T-cell (primary cell): Measurements from ENCODE around the gene S100P. TPM values are rescaled to one million over a fixed set of nuclear protein-coding genes. Genes with fewer than 3 reads are reported as not detected.

Experiments
- ATAC-seq, 4 experiments: fragments of 200-7000 bp in 3 of 4; fragments of 150-1000 bp in 1 of 4; cut with Tn5 transposase; replicated peaks in 1 of 4; 1 replicate in 3 of 4; 2 replicates in 1 of 4; pipeline ENCODE4 v1.10.0; 2021; ENCODE audit warnings: moderate library complexity in 3 of 4, mild to moderate bottlenecking in 2 of 4, moderate number of reproducible peaks in 1 of 4
- CTCF ChIA-PET, 2 donors: fragments of 300-600 bp; sonication (Branson Sonifier 250); formaldehyde crosslinking; loops; one replicate each; lab custom pipeline; 2022; ENCODE audit warnings: antibody characterized with exemption in 2 of 2; lab: Charles Lee
- POLR2A ChIA-PET, 2 donors: fragments of 300-600 bp; sonication (Branson Sonifier 250); formaldehyde crosslinking; loops; one replicate each; lab custom pipeline; 2022; ENCODE audit warnings: antibody characterized with exemption in 2 of 2; lab: Charles Lee
- DNase-seq, 35 experiments: peaks; one replicate each; pipeline versions ENCODE4 v3.0.0 to v3.0.0-alpha.2; 2013 to 2023
- H3K27ac ChIP-seq: one replicate; pipeline ENCODE4 v1.5.1; 2013; ENCODE audit warnings: low read length
- H3K27me3 ChIP-seq, 2 experiments: replicated peaks in 1 of 2; 1 replicate in 1 of 2; 2 replicates in 1 of 2; pipeline versions ENCODE4 v1.6.1 to v1.7.0; 2013; ENCODE audit warnings: low read length in 1 of 2, mixed read lengths in 1 of 2; ENCODE audit not compliant: control insufficient read depth in 2 of 2, insufficient read depth in 2 of 2; ENCODE audit errors: extremely low read depth in 1 of 2
- H3K36me3 ChIP-seq, 2 donors: 1 replicate in 1 of 2; 2 replicates in 1 of 2; pipeline versions ENCODE4 v1.6.1 to v1.7.0; 2013; ENCODE audit warnings: low read length in 1 of 2; ENCODE audit not compliant: control insufficient read depth in 2 of 2, insufficient read depth in 1 of 2; ENCODE audit errors: extremely low read depth in 1 of 2
- H3K4me1 ChIP-seq, 2 experiments: 1 replicate in 1 of 2; 2 replicates in 1 of 2; pipeline versions ENCODE4 v1.6.1 to v1.7.0; 2013; ENCODE audit warnings: low read length in 2 of 2, mixed read lengths in 1 of 2; ENCODE audit not compliant: insufficient read depth in 2 of 2, control insufficient read depth in 1 of 2; ENCODE audit errors: extremely low read depth in 1 of 2
- H3K4me3 ChIP-seq, 2 donors: 1 replicate in 1 of 2; 2 replicates in 1 of 2; pipeline versions ENCODE4 v1.5.1 to v1.7.0; 2013; ENCODE audit warnings: mild to moderate bottlenecking in 2 of 2, low read length in 1 of 2, moderate library complexity in 1 of 2; ENCODE audit not compliant: control insufficient read depth in 1 of 2; ENCODE audit errors: extremely low read depth in 1 of 2
- H3K9me3 ChIP-seq: 2 replicates; pipeline ENCODE4 v1.7.0; 2013
- H3K27ac Mint-ChIP-seq, 2 donors: one replicate each; pipeline ENCODE4 v1.8.0; 2020 to 2021; ENCODE audit warnings: mild to moderate bottlenecking in 2 of 2, mixed read lengths in 2 of 2
- H3K27me3 Mint-ChIP-seq, 2 donors: one replicate each; pipeline ENCODE4 v1.8.0; 2021 to 2022; ENCODE audit warnings: mixed read lengths in 2 of 2
- H3K36me3 Mint-ChIP-seq: one replicate; pipeline ENCODE4 v1.8.0; 2021; ENCODE audit warnings: mixed read lengths
- H3K4me1 Mint-ChIP-seq, 3 donors: one replicate each; pipeline ENCODE4 v1.8.0; 2020 to 2022; ENCODE audit warnings: mixed read lengths in 3 of 3, mild to moderate bottlenecking in 1 of 3
- H3K4me3 Mint-ChIP-seq, 3 donors: one replicate each; pipeline ENCODE4 v1.8.0; 2020 to 2022; ENCODE audit warnings: mild to moderate bottlenecking in 3 of 3, mixed read lengths in 3 of 3, moderate library complexity in 3 of 3
- H3K9me3 Mint-ChIP-seq, 3 donors: one replicate each; pipeline ENCODE4 v1.8.0; 2020 to 2022; ENCODE audit warnings: mixed read lengths in 3 of 3
- WGBS: methylation state at CpG from one replicate; pipeline ENCODE4 v1.1.5; 2013; ENCODE audit warnings: missing lambda C conversion rate; ENCODE audit not compliant: insufficient coverage; 5-methylcytosine and 5-hydroxymethylcytosine counted together
- total RNA-seq, 35 experiments: library from RNA in 6 of 35; stranded (reverse) in 6 of 35; fragments of 120-200 nt in 1 of 35; gene quantifications; one replicate each; pipeline versions ENCODE4 v1.2.1 to v1.2.4 and lab custom pipeline; 2013 to 2026

S100P gene
- total RNA-seq, 5 donors from 2014 or later (not counting 1 experiment from before 2014, with no cell fraction given) = 0.70 to 3.8 (median 1.9) TPM; not detected in 1

GRCh38 chr4:6742507-6742906, 48.8 kb downstream of the S100P start:
- ATAC-seq = no peak
- H3K36me3 ChIP-seq = no peaks in the 10 kb centered on the region
- CTCF ChIA-PET = no interaction called here
- no peak for DNase-seq
- POLR2A ChIA-PET = no interaction called here
- peaks cover 0 to 9% of the 10 kb centered on the region in 2 experiments for H3K27me3 ChIP-seq
- Mint-ChIP-seq H3K4me3 (no peak overlapping the region), H3K9me3 (no peaks in the 10 kb centered on the region), H3K36me3 (no peaks in the 10 kb centered on the region), H3K4me1 (no peaks in the 10 kb centered on the region), H3K27me3 (peaks cover 0 to 1% of the 10 kb centered on the region in 2 donors), H3K27ac (no peak overlapping the region)
- H3K4me1 ChIP-seq = no peaks in the 10 kb centered on the region
- no peak overlapping the region for H3K4me3 ChIP-seq
- H3K9me3 ChIP-seq = no peaks in the 10 kb centered on the region
- WGBS = no CpG with 5 or more reads among the region's 2 CpGs
- H3K27ac ChIP-seq = no peak overlapping the region

GRCh38 chr4:6742989-6743388, 49.3 kb downstream of the S100P start:
- Histone ChIP-seq H3K9me3 (no peaks in the 10 kb centered on the region), H3K27ac (no peak overlapping the region), H3K4me1 (no peaks in the 10 kb centered on the region), H3K36me3 (no peaks in the 10 kb centered on the region), H3K27me3 (peaks cover 0 to 9% of the 10 kb centered on the region in 2 experiments), H3K4me3 (no peak overlapping the region)
- POLR2A ChIA-PET = no interaction called here
- H3K4me3 Mint-ChIP-seq = no peak overlapping the region
- CTCF ChIA-PET = no interaction called here
- peaks cover 0 to 1% of the 10 kb centered on the region in 2 donors for H3K27me3 Mint-ChIP-seq
- H3K27ac Mint-ChIP-seq = no peak overlapping the region
- H3K36me3 Mint-ChIP-seq = no peaks in the 10 kb centered on the region
- ATAC-seq (no peak), DNase-seq (no peak)
- no peaks in the 10 kb centered on the region for H3K9me3 Mint-ChIP-seq
- WGBS = 74% methylated on average over 7 of the region's 11 CpGs
- H3K4me1 Mint-ChIP-seq = no peaks in the 10 kb centered on the region

Other genes starting within 250 kb of the S100P start
- under 1 TPM in 1 of 5 donors, not detected in 4; 0.20 TPM for gene PPP2R2C, start 221.3 kb upstream of the S100P start, total RNA-seq
- 10 to 100 TPM; 27.4 to 54.1 (median 45.8) TPM for gene MAN2B2, start 118.7 kb upstream of the S100P start, total RNA-seq
- gene MRFAP1, start 53.2 kb upstream of the S100P start, total RNA-seq = 100 to 1,000 TPM; 138 to 169 (median 138) TPM
- 100 to 1,000 TPM in 3 of 5 donors, 10 to 100 TPM in 2; 28.8 to 121 (median 112) TPM for gene MRFAP1L1, start 16.0 kb downstream of the S100P start, total RNA-seq
- gene BLOC1S4, start 22.3 kb downstream of the S100P start, total RNA-seq = 10 to 100 TPM; 20.7 to 41.9 (median 36.6) TPM
- 10 to 100 TPM; 16.5 to 20.9 (median 19.3) TPM for gene KIAA0232, start 88.8 kb downstream of the S100P start, total RNA-seq
- 10 to 100 TPM; 44.2 to 73.8 (median 62.3) TPM for gene TBC1D14, start 215.9 kb downstream of the S100P start, total RNA-seq